Bronchial epithelial cell (primary cell): ENCODE results near the gene RAB6C. TPM values are rescaled to one million over a fixed set of nuclear protein-coding genes. Genes with fewer than 3 reads are reported as not detected.
A peak's percentile ranks its signal among the peaks of the same experiment; 100 is the strongest.
"Not testable (repeated sequence)": the region's sequence is repeated elsewhere in the genome, so short reads cannot be mapped to it uniquely, and the experiment has no call there.

ENCODE experiments used
- DNase-seq: peaks from one replicate; pipeline ENCODE4 v3.0.0-alpha.2; 2010; ENCODE audit warnings: low read depth
- FAIRE-seq: peaks from 2 replicates; lab custom pipeline; 2011; peaks lifted over from hg19 to GRCh38; lab: Jason Lieb, UNC
- H3K27me3 ChIP-seq: 2 replicates; pipeline ENCODE4 v1.5.1; 2011; ENCODE audit warnings: low read length; ENCODE audit not compliant: control insufficient read depth, insufficient read depth
- H3K36me3 ChIP-seq: 2 replicates; pipeline ENCODE4 v1.5.1; 2011; ENCODE audit warnings: low read length; ENCODE audit not compliant: control insufficient read depth, insufficient read depth
- H3K4me3 ChIP-seq: 2 replicates; pipeline ENCODE4 v1.5.1; 2011; ENCODE audit warnings: mild to moderate bottlenecking, low read depth, low read length, control low read depth
- total RNA-seq: library from RNA; depleted of rRNA; stranded (reverse); fragments of >200 nt; gene quantifications from 2 replicates; pipeline ENCODE4 v1.2.1, GENCODE V29; 2014
- TF ChIP-seq, protein P1 (sequence below): IDR thresholded peaks from 2 replicates; pipeline ENCODE4 v1.5.1; 2011; ENCODE audit warnings: mild to moderate bottlenecking, moderate library complexity, low read length, control low read depth, inconsistent platforms; ENCODE audit not compliant: insufficient read depth, severe bottlenecking

RAB6C gene
- total RNA-seq, 1 donor from 2014 or later: under 0.01 TPM

DNA sequence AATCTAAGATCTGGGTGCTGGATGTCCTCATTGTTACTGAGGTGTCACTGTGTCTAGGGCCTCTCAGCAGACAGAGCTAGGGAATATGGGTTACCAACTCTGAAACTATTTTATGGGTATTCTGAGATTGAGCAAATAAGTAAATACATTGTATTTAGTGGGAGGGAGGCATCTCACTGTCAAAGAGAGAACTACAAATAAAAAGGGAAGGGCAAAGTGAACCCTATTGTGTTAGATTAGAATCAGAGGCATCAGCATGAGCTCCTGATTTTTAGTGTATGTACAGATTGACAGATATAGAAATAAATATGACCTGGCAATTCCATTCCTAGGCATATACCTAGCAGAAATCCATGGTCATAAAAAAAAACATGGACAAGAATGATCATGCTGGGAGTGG is 33.9 kb upstream of the RAB6C start:
- no peak for FAIRE-seq
- no peaks in the 10 kb centered on the region for H3K36me3 ChIP-seq
- TF ChIP-seq, protein P1, sequence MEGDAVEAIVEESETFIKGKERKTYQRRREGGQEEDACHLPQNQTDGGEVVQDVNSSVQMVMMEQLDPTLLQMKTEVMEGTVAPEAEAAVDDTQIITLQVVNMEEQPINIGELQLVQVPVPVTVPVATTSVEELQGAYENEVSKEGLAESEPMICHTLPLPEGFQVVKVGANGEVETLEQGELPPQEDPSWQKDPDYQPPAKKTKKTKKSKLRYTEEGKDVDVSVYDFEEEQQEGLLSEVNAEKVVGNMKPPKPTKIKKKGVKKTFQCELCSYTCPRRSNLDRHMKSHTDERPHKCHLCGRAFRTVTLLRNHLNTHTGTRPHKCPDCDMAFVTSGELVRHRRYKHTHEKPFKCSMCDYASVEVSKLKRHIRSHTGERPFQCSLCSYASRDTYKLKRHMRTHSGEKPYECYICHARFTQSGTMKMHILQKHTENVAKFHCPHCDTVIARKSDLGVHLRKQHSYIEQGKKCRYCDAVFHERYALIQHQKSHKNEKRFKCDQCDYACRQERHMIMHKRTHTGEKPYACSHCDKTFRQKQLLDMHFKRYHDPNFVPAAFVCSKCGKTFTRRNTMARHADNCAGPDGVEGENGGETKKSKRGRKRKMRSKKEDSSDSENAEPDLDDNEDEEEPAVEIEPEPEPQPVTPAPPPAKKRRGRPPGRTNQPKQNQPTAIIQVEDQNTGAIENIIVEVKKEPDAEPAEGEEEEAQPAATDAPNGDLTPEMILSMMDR: no peak

DNA sequence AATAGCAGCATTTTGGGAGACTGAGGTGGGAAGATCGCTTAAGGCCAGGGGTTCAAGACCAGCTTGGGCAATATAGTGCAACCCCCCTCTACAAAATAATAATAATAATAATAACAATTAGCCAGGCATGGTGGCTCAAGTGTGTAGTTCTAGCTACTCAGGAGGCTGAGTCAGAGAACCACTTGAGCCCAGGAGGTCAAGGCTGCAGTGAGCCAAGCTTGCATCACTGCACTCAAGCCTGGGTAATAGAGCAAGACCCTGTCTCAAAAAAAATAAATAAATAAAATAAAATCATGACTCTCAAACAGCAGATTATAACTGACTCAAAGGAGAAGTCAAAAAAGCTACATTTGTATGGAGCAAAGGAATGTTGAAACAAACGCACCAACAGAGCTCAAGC is 31.8 kb upstream of the RAB6C start:
- not testable (repeated sequence) for FAIRE-seq, DNase-seq, H3K27me3 ChIP-seq, H3K36me3 ChIP-seq, H3K4me3 ChIP-seq

More for the DNA sequence above, 33.9 kb upstream of the RAB6C start:
- DNase-seq: no peak
- no peak overlapping the region for H3K4me3 ChIP-seq
- H3K27me3 ChIP-seq: no peaks in the 10 kb centered on the region

DNA sequence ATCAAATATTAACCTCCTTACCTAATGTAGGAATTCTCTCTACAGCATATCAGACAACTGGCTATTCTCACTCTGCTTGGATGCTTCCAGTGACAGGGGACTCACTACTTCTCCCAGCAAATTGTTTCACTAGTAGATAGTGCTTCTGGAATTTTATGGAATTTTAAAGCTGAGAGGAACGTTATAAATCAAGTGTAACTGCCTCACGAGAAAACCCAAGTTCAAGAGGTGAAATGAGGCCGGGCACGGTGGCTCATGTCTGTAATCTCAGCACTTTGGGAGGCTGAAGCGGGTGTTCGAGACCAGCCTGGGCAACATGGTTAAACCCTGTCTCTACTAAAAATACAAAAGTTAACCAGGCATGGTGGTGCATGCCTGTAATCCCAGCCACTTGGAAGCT is 23.3 kb upstream of the RAB6C start:
- not testable (repeated sequence) for H3K4me3 ChIP-seq, FAIRE-seq

DNA sequence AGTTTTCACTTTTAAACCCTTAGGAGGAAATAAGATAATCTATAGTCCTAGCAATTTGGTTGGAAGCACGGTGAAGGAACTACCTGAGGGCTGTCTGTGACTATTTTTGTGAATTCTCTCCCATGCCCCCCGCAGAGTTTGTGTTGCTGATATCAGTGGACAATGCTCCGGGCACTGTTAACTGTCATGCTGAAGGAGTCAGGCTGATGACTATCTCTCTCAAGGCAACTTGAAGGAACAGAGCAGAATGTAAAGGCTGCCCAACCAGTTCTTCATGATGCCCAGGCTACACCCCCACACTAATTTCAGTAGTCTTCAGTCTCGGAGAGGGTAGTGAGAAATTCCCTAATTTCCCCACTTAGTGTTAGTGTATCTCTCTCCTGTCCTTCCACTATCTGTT is 21.6 kb upstream of the RAB6C start:
- FAIRE-seq: no peak
- Histone ChIP-seq H3K36me3 (no peaks in the 10 kb centered on the region), H3K27me3 (no peaks in the 10 kb centered on the region), H3K4me3 (no peak overlapping the region)
- peak; percentile 33 for DNase-seq
- TF ChIP-seq, protein P1: no peak

More for the DNA sequence above, 23.3 kb upstream of the RAB6C start:
- H3K36me3 ChIP-seq, H3K27me3 ChIP-seq, DNase-seq: not testable (repeated sequence)

DNA sequence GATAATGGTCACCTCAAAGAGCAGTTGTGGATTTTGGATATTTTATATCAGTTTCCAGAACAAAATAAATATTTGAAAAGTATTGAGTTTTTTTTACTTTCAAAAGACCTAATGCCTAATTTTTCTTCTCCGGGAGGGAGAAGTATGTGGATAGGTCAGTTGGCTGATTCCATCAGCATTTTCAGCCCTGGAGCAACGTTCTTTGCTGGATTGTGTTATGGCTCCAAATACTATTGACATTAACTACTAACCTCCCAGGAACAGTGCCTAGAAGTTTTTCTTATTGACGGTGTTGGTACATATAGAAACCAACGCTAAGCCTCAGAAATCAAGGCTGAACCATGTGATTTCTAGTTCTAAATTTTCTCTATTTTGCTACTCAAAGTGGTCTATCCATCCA is 20.7 kb upstream of the RAB6C start:
- DNase-seq, FAIRE-seq, H3K27me3 ChIP-seq, H3K4me3 ChIP-seq, H3K36me3 ChIP-seq: not testable (repeated sequence)

DNA sequence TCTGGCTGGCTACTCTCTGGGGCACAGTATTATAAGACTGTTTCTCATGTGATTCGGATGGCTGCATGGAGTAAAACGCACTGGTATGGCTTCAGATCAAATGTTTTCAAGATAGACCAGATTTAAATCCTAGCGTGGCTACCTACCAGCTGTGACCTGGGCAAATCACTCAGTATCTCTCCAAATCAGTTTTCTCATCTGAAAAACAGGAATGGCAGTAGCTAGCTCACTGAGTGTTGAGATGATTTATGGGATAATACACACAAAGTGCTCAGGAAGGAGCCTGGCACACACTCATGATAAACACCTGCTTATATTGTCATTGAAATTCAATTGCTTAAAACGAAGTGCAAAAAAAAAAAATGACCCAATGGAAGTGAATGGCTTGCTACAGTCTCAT is 10.9 kb upstream of the RAB6C start:
- not testable (repeated sequence) for FAIRE-seq, H3K27me3 ChIP-seq, H3K4me3 ChIP-seq, DNase-seq, H3K36me3 ChIP-seq

DNA sequence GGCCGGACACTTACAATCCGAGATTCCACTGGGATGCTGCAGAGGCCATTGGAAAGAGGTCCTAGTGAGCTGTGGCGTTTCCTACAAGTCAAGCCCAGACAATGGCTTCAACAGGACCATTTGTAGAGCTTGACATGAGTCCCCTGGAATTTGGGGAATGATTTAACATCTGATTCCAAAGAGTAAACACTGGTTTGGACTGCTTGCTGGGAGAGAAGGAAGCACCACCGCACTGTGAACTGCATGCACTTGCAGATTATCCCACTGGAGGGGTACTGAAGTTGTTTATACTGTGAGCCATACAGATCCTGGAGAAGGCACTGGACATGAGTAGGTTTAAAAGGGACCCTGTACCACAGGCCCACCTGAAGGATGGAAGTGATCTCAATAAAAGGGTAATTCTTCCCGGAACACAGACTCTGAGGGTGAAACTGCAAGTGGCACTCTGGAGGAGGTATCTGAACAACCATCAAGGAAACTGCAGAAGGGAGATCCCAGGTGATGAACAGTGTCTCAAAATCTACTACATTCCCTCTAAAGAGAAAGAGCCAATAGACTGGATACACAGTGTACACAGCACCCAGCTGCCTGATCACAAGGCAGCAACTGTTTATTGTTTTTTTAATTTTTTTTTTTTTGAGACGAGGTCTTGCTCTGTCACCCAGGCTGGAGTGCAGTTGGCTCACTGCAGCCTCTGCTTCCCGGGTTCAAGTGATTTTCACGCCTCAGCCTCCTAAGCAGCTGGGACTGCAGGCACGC is 4.3 kb upstream of the RAB6C start:
- TF ChIP-seq, protein P1: no peak
- Histone ChIP-seq H3K27me3 (no peaks in the 10 kb centered on the region), H3K36me3 (no peaks in the 10 kb centered on the region), H3K4me3 (no peak overlapping the region)
- FAIRE-seq (peak; percentile 93), DNase-seq (no peak)

DNA sequence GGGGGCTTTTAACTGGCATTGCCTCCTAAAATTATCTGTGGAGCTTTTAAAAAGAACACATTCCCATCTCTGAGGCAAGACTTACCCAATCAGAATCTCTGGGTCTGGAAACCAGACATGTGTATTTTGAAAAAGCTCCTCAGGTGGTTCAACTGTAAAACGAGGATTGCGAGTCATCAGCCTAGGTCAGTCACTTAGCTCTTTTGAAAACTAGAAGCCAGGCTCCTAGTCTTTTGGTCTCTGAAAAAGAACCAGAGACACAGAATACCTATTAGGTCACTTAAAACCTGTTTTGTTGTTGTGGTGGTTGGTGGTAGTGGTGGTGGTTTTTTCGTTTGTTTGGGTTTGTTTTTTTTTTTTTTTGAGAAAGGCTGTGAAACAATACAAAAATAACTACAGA is 2.5 kb upstream of the RAB6C start:
- not testable (repeated sequence) for H3K4me3 ChIP-seq, H3K27me3 ChIP-seq, FAIRE-seq, H3K36me3 ChIP-seq, DNase-seq
